HK-2 (cell line): ENCODE results near the gene GFOD1.

Source experiments
- DNase-seq: peaks from one replicate; pipeline ENCODE4 v3.0.0-alpha.2; 2018; ENCODE audit not compliant: unreplicated experiment

Gene GFOD1

DNA sequence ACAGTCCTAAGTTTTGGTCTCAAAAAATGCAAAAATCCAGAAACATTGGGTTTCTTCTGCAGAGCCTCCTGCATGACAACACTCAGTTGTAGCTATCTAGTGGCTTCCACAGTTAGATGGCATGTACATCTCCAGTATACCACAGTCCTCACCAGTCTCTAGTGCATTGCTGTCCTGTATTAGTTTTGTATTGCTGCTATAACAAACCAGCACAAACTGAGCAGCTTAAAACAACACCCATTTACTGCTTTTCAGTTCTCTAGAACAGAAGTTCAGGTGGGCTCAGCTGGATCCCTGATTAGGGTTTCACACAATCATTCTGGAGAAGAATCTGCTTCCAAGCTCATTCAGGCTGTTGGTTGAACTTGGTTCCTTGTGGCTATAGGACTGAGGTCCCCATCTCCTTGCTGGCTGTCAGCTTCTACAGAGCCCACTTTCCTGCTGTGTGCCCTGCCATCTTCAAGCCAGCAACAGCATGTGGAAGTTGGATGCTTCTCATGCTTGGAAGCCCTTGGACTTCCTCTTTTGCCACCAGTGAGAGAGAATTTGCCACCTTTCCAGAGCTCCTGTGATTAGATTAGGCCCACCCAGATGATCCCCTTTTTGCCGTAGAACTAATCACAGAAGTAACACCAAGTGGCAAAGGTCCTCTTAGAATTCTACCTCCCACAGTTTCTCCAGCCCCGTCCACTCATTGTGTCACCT lies 110.2 kb downstream of the GFOD1 start:
- DNase-seq, result no peak

DNA sequence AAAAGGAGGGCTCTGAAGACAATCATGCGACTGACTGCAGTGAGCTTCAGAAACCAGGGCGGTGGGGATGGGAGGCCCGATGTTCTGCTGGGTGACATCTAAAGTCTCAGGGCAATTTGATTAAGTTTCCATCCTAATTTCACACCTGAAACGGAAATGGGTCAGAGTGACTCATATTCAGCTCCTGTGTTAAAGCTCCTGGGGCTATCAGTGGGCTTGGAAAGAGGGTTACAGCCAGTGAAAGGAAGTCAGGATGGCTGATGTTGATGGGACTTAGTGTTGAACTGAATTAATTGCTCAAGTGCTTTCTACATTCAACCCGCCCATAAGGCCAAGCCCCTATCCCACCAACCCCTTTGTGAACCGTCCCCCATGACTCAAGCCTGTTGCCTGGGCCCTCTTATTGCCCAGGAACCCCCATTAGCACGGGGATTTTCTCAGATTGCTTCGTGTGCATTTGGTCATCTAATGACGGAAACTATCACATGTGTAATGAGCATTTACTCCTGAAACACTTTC lies 112.0 kb downstream of the GFOD1 start:
- no peak for DNase-seq

GRCh38 chr6:13373919-13374318 lies 113.5 kb downstream of the GFOD1 start:
- no peak for DNase-seq

GRCh38 chr6:13373488-13373886 lies 113.9 kb downstream of the GFOD1 start:
- DNase-seq, result no peak

- DNase-seq, result no peak
Measured at GRCh38 chr6:13372688-13373487, 114.5 kb downstream of the GFOD1 start.

- DNase-seq, result no peak
Measured at GRCh38 chr6:13372076-13372475, 115.3 kb downstream of the GFOD1 start.

DNA sequence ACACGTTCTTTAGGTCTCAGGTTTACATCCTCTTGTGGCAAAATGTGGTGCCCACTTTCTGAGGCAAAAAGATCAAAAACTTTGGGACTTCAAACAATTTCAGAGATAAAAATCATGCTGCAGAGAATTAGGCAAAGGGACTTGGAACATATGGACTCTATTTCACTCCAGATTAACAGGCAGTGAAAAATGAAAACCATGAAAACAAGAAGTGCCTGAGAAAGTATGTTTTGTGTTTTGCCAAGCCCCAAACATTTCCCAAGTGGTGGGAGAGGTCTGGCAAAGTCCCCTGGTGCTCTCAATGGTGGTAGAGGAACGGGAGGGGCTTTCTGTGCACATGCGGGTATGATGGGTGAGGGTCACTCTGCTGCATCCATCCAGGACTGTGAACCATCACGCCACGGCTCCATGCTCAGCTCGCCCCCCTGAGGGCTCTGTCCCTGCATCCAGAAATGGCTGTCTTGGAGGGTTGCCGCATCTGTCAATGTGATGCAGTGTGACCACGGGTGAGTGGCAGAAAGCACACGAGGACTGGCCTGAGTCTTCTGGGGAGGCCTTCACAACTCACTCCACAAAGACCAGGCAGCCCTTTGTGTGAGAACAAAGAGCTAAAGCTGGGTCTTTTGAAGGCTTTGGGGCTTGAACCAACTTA lies 115.9 kb downstream of the GFOD1 start:
- no peak for DNase-seq

GRCh38 chr6:13370623-13371022 lies 116.8 kb downstream of the GFOD1 start:
- no peak for DNase-seq

DNA sequence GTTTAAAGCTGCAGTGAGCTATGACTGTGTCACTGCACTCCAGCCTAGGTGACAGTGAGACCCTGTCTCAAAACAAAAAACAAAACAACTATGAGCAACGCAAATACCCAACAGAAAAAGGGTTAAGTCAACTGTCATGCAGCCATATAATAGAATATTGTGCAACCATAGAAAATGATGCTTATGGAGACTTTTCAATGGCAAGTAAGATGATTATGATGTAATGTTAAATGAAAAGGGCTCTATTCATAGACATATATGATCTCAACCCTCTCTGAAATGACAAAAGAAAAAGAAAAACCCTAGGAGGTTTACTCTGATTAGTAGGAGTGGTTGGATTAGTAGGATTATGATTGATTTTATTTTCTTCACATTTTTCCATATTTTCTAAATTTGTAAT lies 117.8 kb downstream of the GFOD1 start:
- DNase-seq, result no peak

GRCh38 chr6:13368731-13369115 lies 118.7 kb downstream of the GFOD1 start:
- DNase-seq, result no peak

DNA sequence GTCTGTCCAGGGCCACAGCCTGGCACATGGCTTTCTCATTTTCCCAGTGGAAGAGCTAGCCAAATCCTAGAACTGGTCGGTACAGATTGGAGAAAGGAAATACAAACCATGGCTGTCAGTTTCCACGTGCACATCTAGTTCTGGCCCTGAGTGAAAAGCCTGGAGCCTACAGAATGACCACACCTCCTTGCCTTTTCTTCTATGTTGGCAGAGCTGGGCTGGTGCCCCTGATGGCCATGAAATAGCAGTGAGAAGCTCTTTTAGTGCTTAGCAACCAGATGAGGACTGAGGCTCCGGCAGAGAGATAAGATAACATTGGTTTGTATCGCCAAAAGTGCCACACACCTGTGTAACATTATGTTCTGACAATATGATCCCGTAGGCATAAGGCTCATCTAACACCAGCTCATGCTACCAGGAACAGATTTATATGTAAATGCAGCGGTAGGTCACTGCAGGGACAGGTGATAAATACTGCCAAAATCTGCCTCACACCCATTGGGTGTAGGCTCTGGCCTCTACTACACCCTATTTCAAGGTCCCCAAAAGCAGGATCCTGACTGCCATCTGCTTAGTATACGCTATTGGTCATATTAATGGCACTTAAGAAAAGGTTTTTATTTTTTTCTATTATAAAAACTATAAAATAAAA lies 119.2 kb downstream of the GFOD1 start:
- DNase-seq, result no peak

GRCh38 chr6:13367396-13367795 lies 120.0 kb downstream of the GFOD1 start:
- DNase-seq, result no peak

DNA sequence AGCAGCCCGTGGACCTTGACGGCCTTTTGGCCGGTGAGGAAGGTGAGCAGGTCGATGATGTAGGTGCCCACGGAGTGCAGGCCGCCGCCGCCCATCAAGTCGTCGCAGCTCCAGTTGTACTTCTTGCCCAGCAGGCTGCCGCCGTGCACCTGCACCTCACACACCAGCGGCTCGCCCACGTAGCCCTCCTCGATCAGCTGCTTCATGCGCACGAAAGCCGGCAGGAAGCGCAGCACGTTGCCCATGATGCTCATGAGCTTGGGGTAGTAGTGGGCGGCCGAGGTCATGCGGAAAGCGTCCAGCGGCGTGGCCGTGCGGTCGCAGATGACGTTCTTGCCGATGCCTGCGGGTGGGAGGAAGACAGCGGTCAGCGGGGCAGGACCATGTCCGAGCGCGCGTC lies 122.1 kb downstream of the GFOD1 start:
- DNase-seq, result no peak

- no peak for DNase-seq
Measured at GRCh38 chr6:13364842-13365241, 122.6 kb downstream of the GFOD1 start.

DNA sequence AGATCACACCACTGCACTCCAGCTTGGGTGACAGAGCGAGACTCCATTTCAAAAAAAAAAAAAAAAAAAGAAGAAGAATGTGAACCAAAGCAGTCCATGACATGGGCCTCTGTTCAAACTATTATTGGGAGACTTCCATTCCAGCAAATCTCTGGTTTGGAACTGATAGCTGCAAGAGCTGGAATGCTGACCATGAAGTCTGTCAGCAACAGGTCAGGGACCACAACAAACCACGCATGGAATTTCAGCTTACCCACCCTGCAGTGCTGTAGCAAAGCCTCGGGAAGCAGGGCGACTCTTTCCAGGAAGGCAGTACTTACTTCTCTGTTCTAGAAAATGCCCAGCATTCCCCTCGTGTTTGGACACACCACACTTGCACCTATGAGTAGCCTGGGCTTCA lies 125.0 kb downstream of the GFOD1 start:
- DNase-seq, result peak; percentile 59

- no peak for DNase-seq
Measured at GRCh38 chr6:13360671-13361540, 126.5 kb downstream of the GFOD1 start.

DNA sequence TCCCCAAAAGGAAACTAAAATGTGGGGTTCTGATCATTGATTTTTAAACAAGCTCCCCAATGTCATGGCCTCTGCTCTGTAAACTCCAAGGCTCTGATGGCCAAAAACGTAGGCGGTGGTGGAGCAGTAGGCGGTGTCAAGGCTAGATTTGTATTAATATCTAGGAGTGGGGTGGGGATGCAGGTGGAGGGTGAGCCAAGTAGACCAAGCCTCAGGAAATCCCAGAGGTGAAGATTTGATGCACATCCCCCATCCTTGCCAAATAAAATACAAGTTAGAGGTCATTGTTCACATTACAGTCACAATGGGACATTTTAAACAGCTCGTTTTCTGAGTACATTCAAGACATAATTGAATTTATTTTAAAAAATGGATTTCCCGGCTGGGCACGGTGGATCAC lies 128.1 kb downstream of the GFOD1 start:
- DNase-seq, result no peak

DNA sequence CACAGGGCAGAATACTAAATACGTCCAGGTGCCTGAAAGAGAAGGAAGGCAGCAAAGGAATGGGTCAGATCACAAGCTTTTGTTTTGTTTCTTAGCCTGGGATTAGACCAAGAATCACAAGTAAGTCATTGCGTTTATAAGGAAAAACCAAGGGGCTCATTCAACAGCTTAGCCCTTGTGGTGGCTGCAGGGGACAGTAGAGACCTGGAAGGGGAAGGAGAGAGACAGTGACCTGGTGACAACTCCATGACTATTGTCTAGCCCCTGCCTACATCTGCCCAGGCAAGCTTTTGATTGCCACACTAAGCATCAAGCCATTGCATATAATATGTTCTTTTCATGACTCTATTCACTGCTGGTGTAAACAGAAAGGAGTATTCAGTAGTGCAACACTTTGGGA lies 128.9 kb downstream of the GFOD1 start:
- no peak for DNase-seq

GRCh38 chr6:13357551-13358075 lies 129.8 kb downstream of the GFOD1 start:
- DNase-seq, result peak; percentile 44

- DNase-seq, result no peak
Measured at GRCh38 chr6:13355999-13356785, 131.2 kb downstream of the GFOD1 start.
